HCT116 (cell line): ENCODE data around the gene PCDHB3. TPM values are rescaled to one million over a fixed set of nuclear protein-coding genes. Genes with fewer than 3 reads are reported as not detected.
"Not testable (repeated sequence)": the region's sequence is repeated elsewhere in the genome, so short reads cannot be mapped to it uniquely, and the experiment has no call there.

Experiments
- ATAC-seq: fragments of 200-7000 bp; cut with Tn5 transposase; 2 replicates; pipeline ENCODE4 v1.9.1; 2020; ENCODE audit warnings: mild to moderate bottlenecking, moderate library complexity
- BruUV-seq: library from RNA; stranded (reverse); fragments of 400-500 nt; replicated peaks from 2 replicates; lab custom pipeline; 2021; lab: Mats Ljungman, UMichigan
- CTCF ChIA-PET: fragments of 300-600 bp; sonication (Branson Sonifier 250); formaldehyde crosslinking; loops from one replicate; lab custom pipeline; 2021; ENCODE audit warnings: antibody characterized with exemption; lab: Charles Lee
- POLR2A ChIA-PET: fragments of 300-600, 350-600 bp; sonication (Branson Sonifier 250); formaldehyde crosslinking; loops from one replicate; lab custom pipeline; 2021; ENCODE audit warnings: antibody characterized with exemption; lab: Charles Lee
- RAD21 ChIA-PET, 2 experiments: fragments of 300-600 bp; sonication (Branson Sonifier 250); formaldehyde crosslinking; loops; one replicate each; lab custom pipeline; 2023; ENCODE audit warnings: low total read pairs in 2 of 2; ENCODE audit not compliant: uncharacterized antibody in 2 of 2, unreplicated experiment in 2 of 2, low non-redundant PET in 1 of 2; lab: Charles Lee
- DNase-seq: peaks from one replicate; pipeline ENCODE4 v3.0.0-alpha.2; 2010; ENCODE audit warnings: low read depth, low spot score
- H2AFZ ChIP-seq: fragments of 200-600 bp; shearing (Covaris generic), sonication (generic); 2 replicates; pipeline ENCODE4 v1.6.1; 2017; ENCODE audit warnings: low read depth, mixed run types, mixed read lengths, antibody characterized with exemption, low read length; ENCODE audit not compliant: poor library complexity, severe bottlenecking
- H3K27ac ChIP-seq: 2 replicates; pipeline ENCODE4 v1.5.1; 2012; ENCODE audit warnings: low read depth, low read length
- H3K27me3 ChIP-seq: fragments of 200-600 bp; sonication (generic); 2 replicates; pipeline ENCODE4 v1.6.1; 2016; ENCODE audit warnings: mixed run types, low read length, mixed read lengths; ENCODE audit not compliant: insufficient read depth
- H3K36me3 ChIP-seq, 2 experiments: fragments of 200-500 bp in 1 of 2; fragments of 200-600 bp in 1 of 2; sonication (Bioruptor generic) in 1 of 2; sonication (generic) in 1 of 2; 2 replicates each; pipeline versions ENCODE4 v1.5.1 to v1.6.1; 2014 to 2016; ENCODE audit warnings: low read length in 2 of 2, inconsistent platforms in 1 of 2, mixed read lengths in 1 of 2, mixed run types in 1 of 2; ENCODE audit not compliant: insufficient read depth in 2 of 2, control insufficient read depth in 1 of 2
- H3K4me1 ChIP-seq, 2 experiments: fragments of 200-600 bp in 1 of 2; sonication (generic) in 1 of 2; 2 replicates each; pipeline versions ENCODE4 v1.5.1 to v1.6.1; 2012 to 2017; ENCODE audit warnings: low read length in 2 of 2, inconsistent platforms in 1 of 2, mild to moderate bottlenecking in 1 of 2, mixed read lengths in 1 of 2, mixed run types in 1 of 2, moderate library complexity in 1 of 2; ENCODE audit not compliant: insufficient read depth in 2 of 2, control insufficient read depth in 1 of 2
- H3K4me2 ChIP-seq: fragments of 200-600 bp; sonication (generic); 2 replicates; pipeline ENCODE4 v1.6.1; 2017; ENCODE audit warnings: mixed run types, low read length, mixed read lengths
- H3K4me3 ChIP-seq, 2 experiments: fragments of 200-600 bp in 1 of 2; sonication (generic) in 1 of 2; replicated peaks in 1 of 2; 2 replicates each; pipeline ENCODE4 v1.5.1; 2011 to 2016; ENCODE audit warnings: low read length in 2 of 2, control low read depth in 1 of 2, low read depth in 1 of 2, mild to moderate bottlenecking in 1 of 2, mixed read lengths in 1 of 2, mixed run types in 1 of 2
- H3K79me2 ChIP-seq: fragments of 200-600 bp; sonication (generic); 2 replicates; pipeline ENCODE4 v1.6.1; 2017; ENCODE audit warnings: mild to moderate bottlenecking, mixed run types, low read length, moderate library complexity, mixed read lengths; ENCODE audit not compliant: insufficient read depth
- H3K9ac ChIP-seq: fragments of 200-600 bp; sonication (generic); 2 replicates; pipeline ENCODE4 v1.6.1; 2016; ENCODE audit warnings: low read length, mixed read lengths
- H3K9me2 ChIP-seq: fragments of 200-600 bp; sonication (generic), shearing (Covaris generic); 2 replicates; pipeline ENCODE4 v1.6.1; 2017; ENCODE audit warnings: mixed run types, mild to moderate bottlenecking, moderate library complexity; ENCODE audit not compliant: insufficient read depth
- H3K9me3 ChIP-seq, 2 experiments: fragments of 200-500 bp in 1 of 2; fragments of 200-600 bp in 1 of 2; sonication (Bioruptor generic) in 1 of 2; sonication (generic) in 1 of 2; 2 replicates each; pipeline ENCODE4 v1.6.1; 2014 to 2017; ENCODE audit warnings: low read length in 2 of 2, mixed read lengths in 2 of 2, inconsistent platforms in 1 of 2, low read depth in 1 of 2, mild to moderate bottlenecking in 1 of 2, mixed run types in 1 of 2, moderate library complexity in 1 of 2; ENCODE audit not compliant: control insufficient read depth in 1 of 2, insufficient read depth in 1 of 2
- H4K20me1 ChIP-seq: fragments of 200-600 bp; sonication (generic), shearing (Covaris generic); 2 replicates; pipeline ENCODE4 v1.6.1; 2017; ENCODE audit warnings: mixed run types, mild to moderate bottlenecking, moderate library complexity; ENCODE audit not compliant: insufficient read depth
- CBX3 ChIP-seq: IDR thresholded peaks from 2 replicates; pipeline ENCODE4 v1.6.1; 2012; ENCODE audit warnings: low read depth
- CEBPB ChIP-seq: IDR thresholded peaks from 2 replicates; pipeline ENCODE4 v1.6.1; 2012; ENCODE audit warnings: low read depth
- EGR1 ChIP-seq: IDR thresholded peaks from 2 replicates; pipeline ENCODE4 v1.6.1; 2012; ENCODE audit warnings: low read depth
- ELF1 ChIP-seq: IDR thresholded peaks from 2 replicates; pipeline ENCODE4 v1.6.1; 2012; ENCODE audit warnings: low read depth, borderline replicate concordance
- EZH2phosphoT487 ChIP-seq: fragments of 200-600 bp; IDR thresholded peaks from 2 replicates; pipeline ENCODE4 v1.6.1; 2018; ENCODE audit warnings: antibody characterized with exemption, borderline replicate concordance
- FOSL1 ChIP-seq: IDR thresholded peaks from 2 replicates; pipeline ENCODE4 v1.6.1; 2012; ENCODE audit warnings: low read depth
- JUND ChIP-seq: IDR thresholded peaks from 2 replicates; pipeline ENCODE4 v1.6.1; 2012
- POLR2A ChIP-seq: IDR thresholded peaks from 2 replicates; pipeline ENCODE4 v1.7.0; 2011; ENCODE audit warnings: borderline replicate concordance; ENCODE audit not compliant: insufficient read depth, insufficient read length; ENCODE audit errors: extremely low read depth
- POLR2AphosphoS5 ChIP-seq: IDR thresholded peaks from 2 replicates; pipeline ENCODE4 v1.6.1; 2011; ENCODE audit warnings: mild to moderate bottlenecking, low read depth, low read length, moderate library complexity
- RAD21 ChIP-seq: IDR thresholded peaks from 2 replicates; pipeline ENCODE4 v1.6.1; 2012; ENCODE audit warnings: low read depth, mild to moderate bottlenecking
- SIN3A ChIP-seq: IDR thresholded peaks from 2 replicates; pipeline ENCODE4 v1.6.1; 2012; ENCODE audit warnings: low read depth
- SP1 ChIP-seq: IDR thresholded peaks from 2 replicates; pipeline ENCODE4 v1.6.1; 2012; ENCODE audit warnings: low read depth
- SRF ChIP-seq: IDR thresholded peaks from 2 replicates; pipeline ENCODE4 v1.6.1; 2012; ENCODE audit warnings: low read depth
- TCF7L2 ChIP-seq: IDR thresholded peaks from 2 replicates; pipeline ENCODE4 v1.7.0; 2011; ENCODE audit warnings: borderline replicate concordance, inconsistent platforms; ENCODE audit not compliant: insufficient read depth, insufficient read length; ENCODE audit errors: extremely low read depth
- ZFX ChIP-seq: fragments of 450-650 bp; IDR thresholded peaks from 2 replicates; pipeline ENCODE4 v1.6.1; 2017
- intact Hi-C: fragments of 100-400 bp; cut with micrococcal nuclease; formaldehyde crosslinking; loops from 2 replicates; pipeline ENCODE4 v1.10.0; 2022
- total RNA-seq: library from RNA; stranded (reverse); gene quantifications from one replicate; pipeline ENCODE4 v1.2.1, GENCODE V29; 2021; ENCODE audit not compliant: unreplicated experiment
- TF ChIP-seq, protein P1 (sequence below), 3 experiments: fragments of 200-600 bp in 1 of 3; sonication (generic) in 1 of 3; IDR thresholded peaks in 2 of 3; conservative IDR thresholded peaks in 1 of 3; 2 replicates each; pipeline ENCODE4 v1.5.1; 2012 to 2017; ENCODE audit warnings: low read depth in 2 of 3, low read length in 2 of 3, antibody characterized with exemption in 1 of 3, borderline replicate concordance in 1 of 3, control low read depth in 1 of 3, mild to moderate bottlenecking in 1 of 3, mixed read lengths in 1 of 3, mixed run types in 1 of 3, moderate library complexity in 1 of 3; ENCODE audit not compliant: insufficient read depth in 1 of 3
- TF ChIP-seq, protein P2 (sequence below): IDR thresholded peaks from 2 replicates; pipeline ENCODE4 v1.6.1; 2012; ENCODE audit warnings: low read depth
- TF ChIP-seq, protein P3 (sequence below): IDR thresholded peaks from 2 replicates; pipeline ENCODE4 v1.6.1; 2012
- TF ChIP-seq, protein P4 (sequence below): IDR thresholded peaks from 2 replicates; pipeline ENCODE4 v1.6.1; 2012

PCDHB3 gene
- total RNA-seq, 1 experiment from 2014 or later = 0.10 TPM

DNA sequence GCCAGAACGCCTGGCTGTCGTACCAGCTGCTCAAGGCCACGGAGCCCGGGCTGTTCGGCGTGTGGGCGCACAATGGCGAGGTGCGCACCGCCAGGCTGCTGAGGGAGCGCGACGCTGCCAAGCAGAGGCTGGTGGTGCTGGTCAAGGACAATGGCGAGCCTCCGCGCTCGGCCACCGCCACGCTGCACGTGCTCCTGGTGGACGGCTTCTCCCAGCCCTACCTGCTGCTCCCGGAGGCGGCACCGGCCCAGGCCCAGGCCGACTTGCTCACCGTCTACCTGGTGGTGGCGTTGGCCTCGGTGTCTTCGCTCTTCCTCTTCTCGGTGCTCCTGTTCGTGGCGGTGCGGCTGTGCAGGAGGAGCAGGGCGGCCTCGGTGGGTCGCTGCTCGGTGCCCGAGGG, 3.7 kb upstream of the PCDHB3 start:
- ATAC-seq, intact Hi-C loops, BruUV-seq, H3K9me3 ChIP-seq, H4K20me1 ChIP-seq, H3K36me3 ChIP-seq, H3K4me2 ChIP-seq, H3K4me1 ChIP-seq, H3K27me3 ChIP-seq, H3K27ac ChIP-seq, RAD21 ChIA-PET, CTCF ChIA-PET, H3K4me3 ChIP-seq, DNase-seq, H3K9ac ChIP-seq, H3K79me2 ChIP-seq, H3K9me2 ChIP-seq, H2AFZ ChIP-seq, POLR2A ChIA-PET: not testable (repeated sequence)

DNA sequence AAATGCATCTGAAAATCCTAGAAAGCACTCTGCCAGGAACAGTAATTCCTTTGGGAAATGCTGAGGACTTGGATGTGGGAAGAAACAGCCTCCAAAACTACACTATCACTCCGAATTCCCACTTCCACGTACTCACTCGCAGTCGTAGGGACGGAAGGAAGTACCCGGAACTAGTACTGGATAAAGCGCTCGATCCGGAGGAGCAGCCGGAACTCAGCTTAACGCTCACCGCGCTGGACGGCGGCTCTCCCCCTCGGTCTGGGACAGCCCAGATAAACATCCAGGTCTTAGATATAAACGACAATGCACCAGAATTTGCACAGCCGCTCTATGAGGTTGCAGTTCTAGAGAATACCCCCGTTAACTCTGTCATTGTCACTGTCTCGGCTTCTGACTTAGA, 786 bp downstream of the PCDHB3 start:
- H3K9me3 ChIP-seq = peaks cover 0 to 4% of the 10 kb centered on the region in 2 experiments; a peak in 1 of 4 replicates
- intact Hi-C loops = no loop called here
- ChIA-PET RAD21 (no interaction called here), CTCF (no interaction called here), POLR2A (no interaction called here)
- H3K9ac ChIP-seq = no peak overlapping the region
- no peaks in the 10 kb centered on the region for H3K36me3 ChIP-seq
- BruUV-seq = no TSS peak
- no peaks in the 10 kb centered on the region for H3K27me3 ChIP-seq
- H3K79me2 ChIP-seq = no peaks in the 10 kb centered on the region
- H3K4me1 ChIP-seq = no peaks in the 10 kb centered on the region
- ATAC-seq (no peak), DNase-seq (no peak)
- H3K27ac ChIP-seq = no peak overlapping the region
- no peaks in the 10 kb centered on the region for H3K9me2 ChIP-seq
- TF ChIP-seq ZFX (no peak), RAD21 (no peak), SIN3A (no peak), FOSL1 (no peak), POLR2A (no peak), SP1 (no peak), CBX3 (no peak), EZH2phosphoT487 (no peak), SRF (no peak), CEBPB (no peak), JUND (no peak), EGR1 (no peak), ELF1 (no peak), TCF7L2 (no peak), POLR2AphosphoS5 (no peak)
- TF ChIP-seq, protein P1, sequence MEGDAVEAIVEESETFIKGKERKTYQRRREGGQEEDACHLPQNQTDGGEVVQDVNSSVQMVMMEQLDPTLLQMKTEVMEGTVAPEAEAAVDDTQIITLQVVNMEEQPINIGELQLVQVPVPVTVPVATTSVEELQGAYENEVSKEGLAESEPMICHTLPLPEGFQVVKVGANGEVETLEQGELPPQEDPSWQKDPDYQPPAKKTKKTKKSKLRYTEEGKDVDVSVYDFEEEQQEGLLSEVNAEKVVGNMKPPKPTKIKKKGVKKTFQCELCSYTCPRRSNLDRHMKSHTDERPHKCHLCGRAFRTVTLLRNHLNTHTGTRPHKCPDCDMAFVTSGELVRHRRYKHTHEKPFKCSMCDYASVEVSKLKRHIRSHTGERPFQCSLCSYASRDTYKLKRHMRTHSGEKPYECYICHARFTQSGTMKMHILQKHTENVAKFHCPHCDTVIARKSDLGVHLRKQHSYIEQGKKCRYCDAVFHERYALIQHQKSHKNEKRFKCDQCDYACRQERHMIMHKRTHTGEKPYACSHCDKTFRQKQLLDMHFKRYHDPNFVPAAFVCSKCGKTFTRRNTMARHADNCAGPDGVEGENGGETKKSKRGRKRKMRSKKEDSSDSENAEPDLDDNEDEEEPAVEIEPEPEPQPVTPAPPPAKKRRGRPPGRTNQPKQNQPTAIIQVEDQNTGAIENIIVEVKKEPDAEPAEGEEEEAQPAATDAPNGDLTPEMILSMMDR (IDR thresholded peaks at IDR 0.05 in 2 of 3, conservative IDR thresholded peaks at IDR 0.05 in 1 of 3; ENCODE audit: borderline replicate concordance in 1 of 3, insufficient read depth in 1 of 3, low read depth in 2 of 3, low read length in 2 of 3) = no peak
- TF ChIP-seq, protein P2, sequence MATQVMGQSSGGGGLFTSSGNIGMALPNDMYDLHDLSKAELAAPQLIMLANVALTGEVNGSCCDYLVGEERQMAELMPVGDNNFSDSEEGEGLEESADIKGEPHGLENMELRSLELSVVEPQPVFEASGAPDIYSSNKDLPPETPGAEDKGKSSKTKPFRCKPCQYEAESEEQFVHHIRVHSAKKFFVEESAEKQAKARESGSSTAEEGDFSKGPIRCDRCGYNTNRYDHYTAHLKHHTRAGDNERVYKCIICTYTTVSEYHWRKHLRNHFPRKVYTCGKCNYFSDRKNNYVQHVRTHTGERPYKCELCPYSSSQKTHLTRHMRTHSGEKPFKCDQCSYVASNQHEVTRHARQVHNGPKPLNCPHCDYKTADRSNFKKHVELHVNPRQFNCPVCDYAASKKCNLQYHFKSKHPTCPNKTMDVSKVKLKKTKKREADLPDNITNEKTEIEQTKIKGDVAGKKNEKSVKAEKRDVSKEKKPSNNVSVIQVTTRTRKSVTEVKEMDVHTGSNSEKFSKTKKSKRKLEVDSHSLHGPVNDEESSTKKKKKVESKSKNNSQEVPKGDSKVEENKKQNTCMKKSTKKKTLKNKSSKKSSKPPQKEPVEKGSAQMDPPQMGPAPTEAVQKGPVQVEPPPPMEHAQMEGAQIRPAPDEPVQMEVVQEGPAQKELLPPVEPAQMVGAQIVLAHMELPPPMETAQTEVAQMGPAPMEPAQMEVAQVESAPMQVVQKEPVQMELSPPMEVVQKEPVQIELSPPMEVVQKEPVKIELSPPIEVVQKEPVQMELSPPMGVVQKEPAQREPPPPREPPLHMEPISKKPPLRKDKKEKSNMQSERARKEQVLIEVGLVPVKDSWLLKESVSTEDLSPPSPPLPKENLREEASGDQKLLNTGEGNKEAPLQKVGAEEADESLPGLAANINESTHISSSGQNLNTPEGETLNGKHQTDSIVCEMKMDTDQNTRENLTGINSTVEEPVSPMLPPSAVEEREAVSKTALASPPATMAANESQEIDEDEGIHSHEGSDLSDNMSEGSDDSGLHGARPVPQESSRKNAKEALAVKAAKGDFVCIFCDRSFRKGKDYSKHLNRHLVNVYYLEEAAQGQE = no peak
- TF ChIP-seq, protein P3, sequence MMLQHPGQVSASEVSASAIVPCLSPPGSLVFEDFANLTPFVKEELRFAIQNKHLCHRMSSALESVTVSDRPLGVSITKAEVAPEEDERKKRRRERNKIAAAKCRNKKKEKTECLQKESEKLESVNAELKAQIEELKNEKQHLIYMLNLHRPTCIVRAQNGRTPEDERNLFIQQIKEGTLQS = no peak
- TF ChIP-seq, protein P4, sequence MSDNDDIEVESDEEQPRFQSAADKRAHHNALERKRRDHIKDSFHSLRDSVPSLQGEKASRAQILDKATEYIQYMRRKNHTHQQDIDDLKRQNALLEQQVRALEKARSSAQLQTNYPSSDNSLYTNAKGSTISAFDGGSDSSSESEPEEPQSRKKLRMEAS = no peak
- no peak overlapping the region for H2AFZ ChIP-seq
- no peaks in the 10 kb centered on the region for H4K20me1 ChIP-seq
- no peak overlapping the region for H3K4me3 ChIP-seq
- H3K4me2 ChIP-seq = no peak overlapping the region
